PC-3 (cell line): ENCODE data around the gene XK.

Experiments
- EZH2 ChIP-seq: fragments of 300-600 bp; sonication (generic); IDR thresholded peaks from one replicate; pipeline ENCODE4 v1.6.1; 2017; ENCODE audit warnings: antibody characterized with exemption, mild to moderate bottlenecking, low read length; ENCODE audit not compliant: unreplicated experiment
- EZH2phosphoT487 ChIP-seq: fragments of 300-600 bp; sonication (generic); IDR thresholded peaks from 2 replicates; pipeline ENCODE4 v1.6.1; 2018; ENCODE audit warnings: mild to moderate bottlenecking, antibody characterized with exemption, low read length, borderline replicate concordance
- TF ChIP-seq, protein P1 (sequence below): fragments of 300-600 bp; sonication (generic); conservative IDR thresholded peaks from 2 replicates; pipeline ENCODE4 v1.5.1; 2017; ENCODE audit warnings: antibody characterized with exemption, low read depth, mild to moderate bottlenecking, low read length

DNA sequence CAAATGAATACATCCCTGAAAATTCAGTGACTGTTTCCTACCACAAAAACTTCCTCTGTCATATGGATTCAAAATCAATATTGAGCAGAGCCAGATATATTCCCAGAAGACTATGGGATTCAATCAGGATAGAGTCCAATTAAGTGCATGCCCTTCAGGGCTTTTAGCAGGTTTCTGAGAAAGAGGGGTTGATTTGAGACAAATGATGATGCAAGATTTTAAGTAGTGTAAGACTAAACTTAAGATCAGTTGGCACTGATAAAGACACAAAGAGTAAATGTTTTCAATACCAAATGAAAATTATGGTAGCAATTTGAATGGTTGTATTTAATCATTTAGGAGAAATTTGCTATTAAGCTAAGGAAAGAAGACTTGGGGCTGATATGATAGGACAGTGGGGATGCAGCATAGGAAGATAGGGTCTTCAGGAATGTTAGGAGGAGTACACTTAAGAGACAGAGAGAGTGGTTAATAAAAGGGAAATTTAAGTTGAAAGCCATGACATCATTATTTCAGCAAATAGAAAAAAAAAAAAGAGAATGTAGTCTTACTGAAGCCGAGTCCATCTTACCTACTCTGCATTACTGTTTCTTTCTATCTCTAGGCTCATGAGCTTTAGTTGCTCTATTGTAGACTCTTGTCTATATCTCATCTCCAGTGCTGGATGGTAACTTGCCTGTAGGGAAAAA, 32.0 kb upstream of the XK start:
- TF ChIP-seq EZH2phosphoT487 (no peak), EZH2 (no peak)
- TF ChIP-seq, protein P1, sequence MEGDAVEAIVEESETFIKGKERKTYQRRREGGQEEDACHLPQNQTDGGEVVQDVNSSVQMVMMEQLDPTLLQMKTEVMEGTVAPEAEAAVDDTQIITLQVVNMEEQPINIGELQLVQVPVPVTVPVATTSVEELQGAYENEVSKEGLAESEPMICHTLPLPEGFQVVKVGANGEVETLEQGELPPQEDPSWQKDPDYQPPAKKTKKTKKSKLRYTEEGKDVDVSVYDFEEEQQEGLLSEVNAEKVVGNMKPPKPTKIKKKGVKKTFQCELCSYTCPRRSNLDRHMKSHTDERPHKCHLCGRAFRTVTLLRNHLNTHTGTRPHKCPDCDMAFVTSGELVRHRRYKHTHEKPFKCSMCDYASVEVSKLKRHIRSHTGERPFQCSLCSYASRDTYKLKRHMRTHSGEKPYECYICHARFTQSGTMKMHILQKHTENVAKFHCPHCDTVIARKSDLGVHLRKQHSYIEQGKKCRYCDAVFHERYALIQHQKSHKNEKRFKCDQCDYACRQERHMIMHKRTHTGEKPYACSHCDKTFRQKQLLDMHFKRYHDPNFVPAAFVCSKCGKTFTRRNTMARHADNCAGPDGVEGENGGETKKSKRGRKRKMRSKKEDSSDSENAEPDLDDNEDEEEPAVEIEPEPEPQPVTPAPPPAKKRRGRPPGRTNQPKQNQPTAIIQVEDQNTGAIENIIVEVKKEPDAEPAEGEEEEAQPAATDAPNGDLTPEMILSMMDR = no peak
